ENCODE data around the gene NEDD4.

DNA sequence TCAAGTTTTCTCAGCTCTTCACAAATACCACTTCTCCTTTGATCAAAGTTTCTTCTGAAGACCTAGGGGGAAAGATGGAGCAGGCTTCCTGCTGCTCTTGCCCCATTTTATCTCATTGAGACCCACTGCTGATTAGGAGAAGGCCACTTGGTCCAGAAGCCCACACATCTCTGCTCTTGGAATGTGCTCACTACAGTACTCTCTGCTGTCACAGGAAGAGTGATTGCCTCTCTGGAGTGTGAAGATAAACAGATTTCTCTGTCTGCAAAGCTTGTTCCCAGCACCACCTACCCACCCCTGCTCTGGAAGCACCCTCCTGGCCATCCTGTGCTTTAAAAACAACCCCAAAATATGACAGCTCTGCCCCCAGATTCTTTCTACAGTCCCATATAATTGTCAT lies 209.1 kb downstream of the NEDD4 start:
- TF ChIP-seq, protein P1, sequence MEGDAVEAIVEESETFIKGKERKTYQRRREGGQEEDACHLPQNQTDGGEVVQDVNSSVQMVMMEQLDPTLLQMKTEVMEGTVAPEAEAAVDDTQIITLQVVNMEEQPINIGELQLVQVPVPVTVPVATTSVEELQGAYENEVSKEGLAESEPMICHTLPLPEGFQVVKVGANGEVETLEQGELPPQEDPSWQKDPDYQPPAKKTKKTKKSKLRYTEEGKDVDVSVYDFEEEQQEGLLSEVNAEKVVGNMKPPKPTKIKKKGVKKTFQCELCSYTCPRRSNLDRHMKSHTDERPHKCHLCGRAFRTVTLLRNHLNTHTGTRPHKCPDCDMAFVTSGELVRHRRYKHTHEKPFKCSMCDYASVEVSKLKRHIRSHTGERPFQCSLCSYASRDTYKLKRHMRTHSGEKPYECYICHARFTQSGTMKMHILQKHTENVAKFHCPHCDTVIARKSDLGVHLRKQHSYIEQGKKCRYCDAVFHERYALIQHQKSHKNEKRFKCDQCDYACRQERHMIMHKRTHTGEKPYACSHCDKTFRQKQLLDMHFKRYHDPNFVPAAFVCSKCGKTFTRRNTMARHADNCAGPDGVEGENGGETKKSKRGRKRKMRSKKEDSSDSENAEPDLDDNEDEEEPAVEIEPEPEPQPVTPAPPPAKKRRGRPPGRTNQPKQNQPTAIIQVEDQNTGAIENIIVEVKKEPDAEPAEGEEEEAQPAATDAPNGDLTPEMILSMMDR (IDR thresholded peaks at IDR 0.05): no peak
- TF ChIP-seq POLR2A (IDR thresholded peaks at IDR 0.05; ENCODE audit: low read depth) (no peak), EP300 (IDR thresholded peaks at IDR 0.05) (no peak)

Data from esophagus muscularis mucosa (tissue), 4 donors.